Peyer's patch (tissue), 4 donors: ENCODE results near the gene SMC1B.

Experiments used
- CTCF ChIP-seq, 6 experiments: fragments of 450-650 bp in 4 of 6; fragments of 200-600 bp in 2 of 6; sonication (generic) in 1 of 6; IDR thresholded peaks; one replicate each; pipeline ENCODE4 v1.5.1; 2017 to 2019; ENCODE audit warnings: antibody characterized with exemption in 6 of 6, mild to moderate bottlenecking in 3 of 6, moderate library complexity in 1 of 6
- POLR2A ChIP-seq, 2 donors: fragments of 450-650 bp; IDR thresholded peaks; one replicate each; pipeline ENCODE4 v1.5.1; 2017; ENCODE audit warnings: antibody characterized with exemption in 2 of 2, mild to moderate bottlenecking in 2 of 2, moderate library complexity in 2 of 2

- TF ChIP-seq CTCF (IDR thresholded peaks at IDR 0.05): no peak
- TF ChIP-seq POLR2A (IDR thresholded peaks at IDR 0.05): no peak
Measured at GRCh38 chr22:45314786-45315185, 98.6 kb downstream of the SMC1B start.
